K562 (cell line): ENCODE results near the gene C4orf17. TPM values are rescaled to one million over a fixed set of nuclear protein-coding genes. Genes with fewer than 3 reads are reported as not detected.

ENCODE experiments used
- ATAC-seq: fragments of 200-7000 bp; cut with Tn5 transposase; 3 replicates; pipeline ENCODE4 v1.9.1; 2020; ENCODE audit warnings: moderate library complexity
- BruUV-seq: library from RNA; stranded (reverse); fragments of 400-500 nt; replicated peaks from 2 replicates; lab custom pipeline; 2021; lab: Mats Ljungman, UMichigan
- CTCF ChIA-PET: fragments of 300-600 bp; formaldehyde crosslinking; extraction: SDS; loops from one replicate; lab custom pipeline; 2021; ENCODE audit warnings: low intra/inter-chr PET ratio; lab: Yijun Ruan, JAX
- POLR2A ChIA-PET: fragments of 300-600, 350-650 bp; sonication (Branson Sonifier 250); formaldehyde crosslinking; extraction: SDS; loops from one replicate; lab custom pipeline; 2021; ENCODE audit warnings: antibody characterized with exemption, inconsistent platforms; lab: Yijun Ruan, JAX
- DNase-seq, 4 experiments: peaks; one replicate each; pipeline versions ENCODE4 v3.0.0 to v3.0.0-alpha.2; 2011 to 2018; ENCODE audit warnings: low spot score in 3 of 4, mixed read lengths in 3 of 4; ENCODE audit errors: extremely low read depth in 1 of 4
- FAIRE-seq: peaks from 2 replicates; lab custom pipeline; 2011; peaks lifted over from hg19 to GRCh38; lab: Jason Lieb, UNC
- H2AFZ ChIP-seq: 2 replicates; pipeline ENCODE4 v1.6.0; 2011; ENCODE audit warnings: low read depth, low read length, control low read depth, inconsistent platforms
- H3K27ac ChIP-seq: fragments of 200-600 bp; 3 replicates; pipeline ENCODE4 v1.8.0; 2011; ENCODE audit warnings: low read depth, mild to moderate bottlenecking, control low read depth, inconsistent platforms, low read length, moderate library complexity, mixed read lengths; ENCODE audit errors: extremely low read depth
- H3K27me3 ChIP-seq, 2 experiments: fragments of 300-600 bp in 1 of 2; 2 replicates in 1 of 2; 3 replicates in 1 of 2; pipeline versions ENCODE4 v1.6.0 to v1.8.0; 2011; ENCODE audit warnings: inconsistent platforms in 2 of 2, low read length in 2 of 2, mild to moderate bottlenecking in 1 of 2, mixed read lengths in 1 of 2, moderate library complexity in 1 of 2; ENCODE audit not compliant: control insufficient read depth in 2 of 2, insufficient read depth in 2 of 2
- H3K36me3 ChIP-seq: fragments of 300-600 bp; 3 replicates; pipeline ENCODE4 v1.8.0; 2011; ENCODE audit warnings: mild to moderate bottlenecking, low read length, inconsistent platforms; ENCODE audit not compliant: control insufficient read depth, insufficient read depth
- H3K4me1 ChIP-seq, 2 experiments: fragments of 200-600 bp in 1 of 2; replicated peaks in 1 of 2; 2 replicates in 1 of 2; 3 replicates in 1 of 2; pipeline versions ENCODE4 v1.5.1 to v1.8.0; 2011; ENCODE audit warnings: inconsistent platforms in 2 of 2, low read length in 2 of 2, mild to moderate bottlenecking in 1 of 2, mixed read lengths in 1 of 2, moderate library complexity in 1 of 2; ENCODE audit not compliant: control insufficient read depth in 2 of 2, insufficient read depth in 2 of 2
- H3K4me2 ChIP-seq: 2 replicates; pipeline ENCODE4 v1.6.1; 2011; ENCODE audit warnings: low read length, control low read depth, inconsistent platforms, mixed read lengths; ENCODE audit not compliant: insufficient read depth
- H3K4me3 ChIP-seq: fragments of 200-600 bp; sonication (generic), shearing (Covaris generic); 2 replicates; pipeline ENCODE4 v1.5.1; 2016; ENCODE audit warnings: control low read depth, inconsistent platforms
- H3K79me2 ChIP-seq: fragments of 200-600 bp; 3 replicates; pipeline ENCODE4 v1.8.0; 2011; ENCODE audit warnings: low read length, inconsistent platforms; ENCODE audit not compliant: control insufficient read depth, insufficient read depth
- H3K9ac ChIP-seq, 2 experiments: 2 replicates each; pipeline versions ENCODE4 v1.6.0 to v1.6.1; 2011; ENCODE audit warnings: low read depth in 2 of 2, low read length in 2 of 2, control low read depth in 1 of 2, inconsistent platforms in 1 of 2, mild to moderate bottlenecking in 1 of 2, mixed read lengths in 1 of 2; ENCODE audit not compliant: insufficient read depth in 1 of 2
- H3K9me1 ChIP-seq: one replicate; pipeline ENCODE4 v1.6.0; 2011; ENCODE audit warnings: inconsistent platforms, mild to moderate bottlenecking, low read length, moderate library complexity; ENCODE audit not compliant: control insufficient read depth, insufficient read depth
- H3K9me3 ChIP-seq: replicated peaks from 2 replicates; pipeline ENCODE4 v1.5.1; 2011; ENCODE audit warnings: low read depth, low read length, inconsistent platforms; ENCODE audit not compliant: control insufficient read depth, insufficient read depth
- H4K20me1 ChIP-seq: replicated peaks from 2 replicates; pipeline ENCODE4 v1.6.1; 2011; ENCODE audit warnings: low read length, inconsistent platforms, mixed read lengths; ENCODE audit not compliant: control insufficient read depth, insufficient read depth
- CAMTA2 ChIP-seq: fragments of 250-450 bp; sonication (Bioruptor Pico); conservative IDR thresholded peaks from 2 replicates; pipeline ENCODE4 v1.5.1; 2022
- CREB1 ChIP-seq, 2 experiments: sonication (generic) in 1 of 2; formaldehyde crosslinking in 1 of 2; IDR thresholded peaks; 2 replicates each; pipeline versions ENCODE4 v1.6.1 to v1.8.0; 2012 to 2022; ENCODE audit warnings: inconsistent platforms in 1 of 2, mild to moderate bottlenecking in 1 of 2, missing genetic modification reagents in 1 of 2, moderate library complexity in 1 of 2
- ELF2 ChIP-seq: fragments of 250-450 bp; sonication (Bioruptor Pico); IDR thresholded peaks from 2 replicates; pipeline ENCODE4 v1.5.0; 2021; ENCODE audit warnings: mild to moderate bottlenecking
- ETV6 ChIP-seq, 3 experiments: fragments of 150-350 bp in 1 of 3; sonication (generic) in 1 of 3; formaldehyde crosslinking in 1 of 3; IDR thresholded peaks; 2 replicates each; pipeline versions ENCODE4 v1.6.1 to v1.8.0; 2014 to 2022; ENCODE audit warnings: borderline replicate concordance in 2 of 3, low read depth in 2 of 3, antibody characterized with exemption in 1 of 3, low read length in 1 of 3, mild to moderate bottlenecking in 1 of 3, missing genetic modification reagents in 1 of 3
- LARP7 ChIP-seq: fragments of 450-650 bp; IDR thresholded peaks from 2 replicates; pipeline ENCODE4 v1.6.1; 2016
- MCM5 ChIP-seq: fragments of 450-650 bp; IDR thresholded peaks from 2 replicates; pipeline ENCODE4 v1.6.1; 2016; ENCODE audit warnings: low read depth
- MXI1 ChIP-seq: IDR thresholded peaks from 2 replicates; pipeline ENCODE4 v1.6.1; 2011; ENCODE audit warnings: low read depth, mild to moderate bottlenecking, improper control_type of control experiment, low read length
- NELFE ChIP-seq: IDR thresholded peaks from 2 replicates; pipeline ENCODE4 v1.6.1; 2011; ENCODE audit warnings: mild to moderate bottlenecking; ENCODE audit not compliant: insufficient read depth, insufficient read length
- NKRF ChIP-seq: fragments of 450-650 bp; IDR thresholded peaks from 2 replicates; pipeline ENCODE4 v1.6.1; 2016; ENCODE audit warnings: borderline replicate concordance
- NRF1 ChIP-seq, 2 experiments: fragments of 450-650 bp; IDR thresholded peaks in 1 of 2; conservative IDR thresholded peaks in 1 of 2; 2 replicates each; pipeline ENCODE4 v1.6.1; 2014; ENCODE audit warnings: mild to moderate bottlenecking in 2 of 2
- RBM22 ChIP-seq: fragments of 200-400 bp; formaldehyde crosslinking; IDR thresholded peaks from 2 replicates; pipeline ENCODE4 v1.6.1; 2018; ENCODE audit warnings: low read length, low read depth; ENCODE audit not compliant: poor library complexity, severe bottlenecking
- SNAPC5 ChIP-seq: fragments of 250-450 bp; sonication (Bioruptor Pico); IDR thresholded peaks from 2 replicates; pipeline ENCODE4 v1.8.0; 2021; ENCODE audit warnings: moderate library complexity, mild to moderate bottlenecking, inconsistent platforms
- ZBTB9 ChIP-seq: fragments of 450-650 bp; formaldehyde crosslinking; IDR thresholded peaks from 2 replicates; pipeline ENCODE4 v1.4.0; 2020; ENCODE audit warnings: mild to moderate bottlenecking, moderate library complexity
- ZNF511 ChIP-seq: sonication (generic); formaldehyde crosslinking; IDR thresholded peaks from 2 replicates; pipeline ENCODE4 v1.8.0; 2022; ENCODE audit warnings: mild to moderate bottlenecking, missing genetic modification reagents
- ZNF518B ChIP-seq: fragments of 250-450 bp; sonication (Bioruptor Pico); IDR thresholded peaks from 2 replicates; pipeline ENCODE4 v1.5.0; 2021; ENCODE audit warnings: mild to moderate bottlenecking, moderate library complexity
- ZNF764 ChIP-seq: fragments of 250-450 bp; sonication (Bioruptor Pico); IDR thresholded peaks from 2 replicates; pipeline ENCODE4 v1.4.0; 2020; ENCODE audit warnings: low read depth, mild to moderate bottlenecking, moderate library complexity
- WGBS: fragments of 100-300 bp; shearing (Covaris generic); methylation state at CpG from one replicate; pipeline ENCODE4 v1.1.6; 2016; ENCODE audit warnings: low coverage, mixed read lengths; ENCODE audit not compliant: insufficient coverage; ENCODE audit errors: missing lambda C conversion rate; 5-methylcytosine and 5-hydroxymethylcytosine counted together
- in situ Hi-C: fragments of 300-500 bp; cut with MboI; formaldehyde crosslinking; loops from 4 replicates; pipeline ENCODE4 v1.15.0; 2018; ENCODE audit warnings: inconsistent platforms, mixed read lengths
- intact Hi-C: fragments of 100-400 bp; cut with micrococcal nuclease; formaldehyde crosslinking; loops from 2 replicates; pipeline ENCODE4 v1.14.2; 2022
- polyA plus RNA-seq, 8 experiments: library from polyadenylated mRNA; depleted of rRNA in 4 of 8; stranded (reverse) in 5 of 8; unstranded in 3 of 8; fragments of >200 nt; fragmentation: Nextera tagmentation in 2 of 8; fragmentation: Illumina TruSeq in 1 of 8; extraction: Ambion mirVana in 2 of 8; extraction: Trizol in 1 of 8; gene quantifications; 2 replicates each; pipeline versions ENCODE4 v1.2.1 to v1.2.3, GENCODE V29; 2011 to 2014; ENCODE audit warnings: inconsistent platforms in 1 of 8, missing spikeins in 1 of 8
- total RNA-seq, 7 experiments: library from RNA; depleted of rRNA in 6 of 7; stranded (reverse); fragments of >200 nt in 6 of 7; fragmentation: Illumina TruSeq in 2 of 7; extraction: Trizol in 2 of 7; gene quantifications; 2 replicates each; pipeline versions ENCODE4 v1.2.1 to v1.2.3, GENCODE V29; 2011 to 2021; ENCODE audit warnings: low replicate concordance in 1 of 7

Gene C4orf17
- total and polyA plus RNA-seq, 9 of the 15 experiments (the other 6 are each of a cell fraction or from before 2014, with no cell fraction given): not detected

GRCh38 chr4:99578714-99579113 is 67.9 kb downstream of the C4orf17 start:
- ATAC-seq (no peak), FAIRE-seq (no peak), DNase-seq (no peak)
- Histone ChIP-seq H2AFZ (no peak overlapping the region), H3K79me2 (no peaks in the 10 kb centered on the region), H3K9me1 (no peaks in the 10 kb centered on the region), H3K4me1 (no peaks in the 10 kb centered on the region), H3K36me3 (no peaks in the 10 kb centered on the region), H3K4me3 (no peak overlapping the region), H4K20me1 (no peaks in the 10 kb centered on the region), H3K4me2 (no peak overlapping the region), H3K27ac (no peak overlapping the region), H3K27me3 (peaks cover 0 to 4% of the 10 kb centered on the region in 2 experiments; a peak in 2 of 5 replicates), H3K9me3 (no peaks in the 10 kb centered on the region), H3K9ac (no peak overlapping the region)
- intact Hi-C loops (no loop called here), in situ Hi-C loops (no loop called here)
- no TSS peak for BruUV-seq
- 4% methylated on average over 2 of the region's 2 CpGs for WGBS
- ChIA-PET CTCF (no interaction called here), POLR2A (no interaction called here)
- TF ChIP-seq ZNF518B (no peak), MCM5 (no peak), NKRF (no peak), ZBTB9 (CRISPR knock-in tag) (no peak), ETV6 (IDR thresholded peaks at IDR 0.05; ENCODE audit: borderline replicate concordance in 1 of 2, low read depth in 2 of 2, low read length in 1 of 2) (no peak), ETV6 (CRISPR knock-in tag; IDR thresholded peaks at IDR 0.05; ENCODE audit: borderline replicate concordance) (no peak), NRF1 (conservative IDR thresholded peaks at IDR 0.05 in 1 of 2, IDR thresholded peaks at IDR 0.05 in 1 of 2) (no peak), SNAPC5 (no peak), LARP7 (no peak), CREB1 (IDR thresholded peaks at IDR 0.05) (no peak), CREB1 (CRISPR knock-in tag; IDR thresholded peaks at IDR 0.05) (no peak), ELF2 (CRISPR knock-in tag) (no peak), CAMTA2 (no peak), ZNF511 (CRISPR knock-in tag) (no peak), RBM22 (no peak), ZNF764 (no peak), NELFE (no peak), MXI1 (no peak)
